NOMO-1 treated with DMSO at 0.1 percent for 48 hours (cell line): ENCODE data around the gene DEFB108B.
"Not testable (repeated sequence)": the region's sequence is repeated elsewhere in the genome, so short reads cannot be mapped to it uniquely, and the experiment has no call there.

Experiments used
- DNase-seq: peaks from one replicate; lab custom pipeline; 2025; ENCODE audit not compliant: unreplicated experiment; lab: John Stamatoyannopoulos, UW

The DEFB108B gene

GRCh38 chr11:71813481-71814355, 19.3 kb upstream of the DEFB108B start:
- DNase-seq, result peak; percentile 47

GRCh38 chr11:71821539-71821938, 11.5 kb upstream of the DEFB108B start:
- DNase-seq, result not testable (repeated sequence)

GRCh38 chr11:71829247-71829646, 3.8 kb upstream of the DEFB108B start:
- not testable (repeated sequence) for DNase-seq

GRCh38 chr11:71829686-71830085, 3.3 kb upstream of the DEFB108B start:
- not testable (repeated sequence) for DNase-seq

- DNase-seq, result not testable (repeated sequence)
These were observed 9.7 kb downstream of the DEFB108B start for GRCh38 chr11:71842720-71843119.

GRCh38 chr11:71843355-71843754, 10.4 kb downstream of the DEFB108B start:
- DNase-seq, result not testable (repeated sequence)

GRCh38 chr11:71843858-71844257, 10.9 kb downstream of the DEFB108B start:
- no peak for DNase-seq

GRCh38 chr11:71853895-71854294, 20.9 kb downstream of the DEFB108B start:
- DNase-seq, result not testable (repeated sequence)

- peak; percentile 66 for DNase-seq
These were observed 22.9 kb downstream of the DEFB108B start for GRCh38 chr11:71855880-71856279.

- DNase-seq, result not testable (repeated sequence)
These were observed 27.8 kb downstream of the DEFB108B start for GRCh38 chr11:71860835-71861234.

GRCh38 chr11:71863978-71864627, 31.1 kb downstream of the DEFB108B start:
- DNase-seq, result peak; percentile 27

- not testable (repeated sequence) for DNase-seq
These were observed 34.2 kb downstream of the DEFB108B start for GRCh38 chr11:71867209-71867608.

GRCh38 chr11:71869931-71870330, 36.9 kb downstream of the DEFB108B start:
- not testable (repeated sequence) for DNase-seq

GRCh38 chr11:71870661-71871060, 37.7 kb downstream of the DEFB108B start:
- DNase-seq, result not testable (repeated sequence)

- DNase-seq, result not testable (repeated sequence)
These were observed 43.3 kb downstream of the DEFB108B start for GRCh38 chr11:71876262-71876661.

- DNase-seq, result not testable (repeated sequence)
These were observed 45.1 kb downstream of the DEFB108B start, which contains the start of gene DEFB131B for GRCh38 chr11:71878059-71878458. Gene DEFB131B (plus strand): TSS chr11:71878453. CDS start chr11:71878453, 0 bp downstream.

GRCh38 chr11:71885806-71886205, 52.8 kb downstream of the DEFB108B start:
- DNase-seq, result not testable (repeated sequence)
